Measurements from ENCODE around the gene CTNNA1. TPM values are rescaled to one million over a fixed set of nuclear protein-coding genes. Genes with fewer than 3 reads are reported as not detected.

The CTNNA1 gene
- total RNA-seq, 1 donor from 2014 or later, result 359 TPM

DNA sequence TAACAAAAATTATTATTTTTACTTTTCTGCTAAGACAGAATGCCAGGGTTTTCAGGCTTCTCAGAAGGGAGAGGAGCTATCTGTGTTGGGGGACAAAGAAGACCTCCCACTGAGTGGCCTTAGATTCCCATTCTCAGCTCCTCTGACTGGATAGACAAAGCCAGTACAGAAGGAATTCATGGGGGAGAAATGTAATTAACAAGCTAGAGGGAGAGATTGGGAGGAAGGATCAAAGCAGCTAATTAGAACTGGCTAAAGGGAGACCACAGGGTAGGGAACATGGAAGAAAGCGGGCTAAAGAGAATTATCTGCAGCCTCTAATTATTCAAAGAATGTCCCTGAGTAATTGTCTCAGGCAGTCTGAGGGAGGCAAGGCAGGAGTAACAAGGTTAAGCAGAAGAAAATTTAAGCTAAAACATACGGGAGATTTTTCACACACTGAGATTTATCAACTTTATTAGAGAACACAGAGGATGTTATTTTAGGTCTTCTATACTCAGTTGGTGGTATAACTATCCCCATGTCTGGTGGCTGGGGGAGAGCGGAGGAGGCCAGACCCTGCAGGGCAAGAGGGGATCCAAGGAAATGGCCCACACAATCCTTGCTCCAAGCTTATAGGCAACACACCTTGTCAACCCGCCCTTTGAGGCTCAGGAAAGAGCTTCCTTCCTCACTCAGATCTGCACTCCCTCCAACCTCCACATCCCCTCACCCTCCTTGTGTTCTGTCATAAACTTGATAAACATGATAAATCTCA lies 209.6 kb downstream of the CTNNA1 start:
- Histone ChIP-seq H3K36me3 (ENCODE audit: insufficient read depth, low read length) (no peaks in the 10 kb centered on the region), H3K27ac (ENCODE audit: low read depth, low read length) (no peak overlapping the region), H3K9me3 (ENCODE audit: insufficient read depth, low read depth, low read length) (no peaks in the 10 kb centered on the region), H2AFZ (ENCODE audit: low read depth, low read length) (no peak overlapping the region), H3K9ac (ENCODE audit: low read length) (no peak overlapping the region), H3K27me3 (ENCODE audit: insufficient read depth, low read length) (no peaks in the 10 kb centered on the region), H3K4me3 (ENCODE audit: insufficient read depth, low read depth, low read length) (no peak overlapping the region), H3K4me1 (ENCODE audit: insufficient read depth, low read length) (peaks cover under 1% of the 10 kb centered on the region), H3K79me2 (ENCODE audit: insufficient read depth, low read length) (peaks cover 2% of the 10 kb centered on the region), H3K4me2 (ENCODE audit: low read length) (no peak overlapping the region), H4K20me1 (ENCODE audit: insufficient read depth, low read length) (peaks cover 2% of the 10 kb centered on the region)
- peaks cover 8% of the 10 kb centered on the region for H3K36me3 Mint-ChIP-seq (ENCODE audit: low read depth, unreplicated experiment)
- TF ChIP-seq, protein P1, sequence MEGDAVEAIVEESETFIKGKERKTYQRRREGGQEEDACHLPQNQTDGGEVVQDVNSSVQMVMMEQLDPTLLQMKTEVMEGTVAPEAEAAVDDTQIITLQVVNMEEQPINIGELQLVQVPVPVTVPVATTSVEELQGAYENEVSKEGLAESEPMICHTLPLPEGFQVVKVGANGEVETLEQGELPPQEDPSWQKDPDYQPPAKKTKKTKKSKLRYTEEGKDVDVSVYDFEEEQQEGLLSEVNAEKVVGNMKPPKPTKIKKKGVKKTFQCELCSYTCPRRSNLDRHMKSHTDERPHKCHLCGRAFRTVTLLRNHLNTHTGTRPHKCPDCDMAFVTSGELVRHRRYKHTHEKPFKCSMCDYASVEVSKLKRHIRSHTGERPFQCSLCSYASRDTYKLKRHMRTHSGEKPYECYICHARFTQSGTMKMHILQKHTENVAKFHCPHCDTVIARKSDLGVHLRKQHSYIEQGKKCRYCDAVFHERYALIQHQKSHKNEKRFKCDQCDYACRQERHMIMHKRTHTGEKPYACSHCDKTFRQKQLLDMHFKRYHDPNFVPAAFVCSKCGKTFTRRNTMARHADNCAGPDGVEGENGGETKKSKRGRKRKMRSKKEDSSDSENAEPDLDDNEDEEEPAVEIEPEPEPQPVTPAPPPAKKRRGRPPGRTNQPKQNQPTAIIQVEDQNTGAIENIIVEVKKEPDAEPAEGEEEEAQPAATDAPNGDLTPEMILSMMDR (IDR thresholded peaks at IDR 0.05; ENCODE audit: insufficient read depth, low read depth, low read length), result no peak
- no peak for TF ChIP-seq EZH2 (IDR thresholded peaks at IDR 0.05; ENCODE audit: insufficient read depth, low read length)
- H3K4me3 Mint-ChIP-seq (ENCODE audit: unreplicated experiment), result no peak overlapping the region
- no peaks in the 10 kb centered on the region for H3K9me3 Mint-ChIP-seq (ENCODE audit: unreplicated experiment)
- H3K27me3 Mint-ChIP-seq (ENCODE audit: low read depth, unreplicated experiment), result no peaks in the 10 kb centered on the region
- DNase-seq (ENCODE audit: low read depth) (no peak), FAIRE-seq (no peak)
- H3K27ac Mint-ChIP-seq (ENCODE audit: unreplicated experiment), result peak overlapping the region; percentile 63
- H3K4me1 Mint-ChIP-seq (ENCODE audit: low read depth, unreplicated experiment), result peaks cover 42% of the 10 kb centered on the region

DNA sequence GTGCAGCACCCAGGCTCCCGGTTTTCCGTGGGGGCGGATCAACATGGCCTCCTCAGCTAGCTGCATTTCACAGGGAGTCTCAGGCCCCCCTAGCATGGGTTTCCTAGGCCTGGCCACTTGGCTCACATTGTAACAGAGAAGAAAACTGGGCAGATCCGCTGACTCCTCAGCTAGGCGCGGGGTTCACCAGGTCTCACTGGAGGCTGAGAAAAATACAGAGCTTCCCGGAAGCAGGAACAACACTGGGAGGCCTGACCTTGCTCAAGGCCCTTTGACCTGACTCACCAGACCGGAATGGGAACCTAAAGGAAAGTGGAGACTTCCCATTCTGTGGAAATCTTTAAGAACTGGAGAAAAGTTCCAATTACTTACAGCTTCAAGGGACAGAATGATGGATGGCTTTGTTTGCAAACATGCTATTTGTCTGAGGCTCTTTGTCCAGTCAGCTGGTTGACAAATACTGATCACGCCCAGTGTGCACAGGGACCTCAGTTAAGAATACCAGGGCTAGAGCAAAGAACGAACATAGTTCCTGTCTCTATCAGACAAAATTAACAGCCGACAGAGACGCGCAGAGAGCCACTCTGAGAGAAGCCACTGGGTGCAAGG lies 210.6 kb downstream of the CTNNA1 start:
- no peak overlapping the region for H2AFZ ChIP-seq (ENCODE audit: low read depth, low read length)
- no peaks in the 10 kb centered on the region for H3K9me3 ChIP-seq (ENCODE audit: insufficient read depth, low read depth, low read length)
- H3K36me3 ChIP-seq (ENCODE audit: insufficient read depth, low read length), result no peaks in the 10 kb centered on the region
- Mint-ChIP-seq H3K9me3 (ENCODE audit: unreplicated experiment) (no peaks in the 10 kb centered on the region), H3K27me3 (ENCODE audit: low read depth, unreplicated experiment) (no peaks in the 10 kb centered on the region), H3K4me3 (ENCODE audit: unreplicated experiment) (no peak overlapping the region), H3K36me3 (ENCODE audit: low read depth, unreplicated experiment) (peaks cover 12% of the 10 kb centered on the region), H3K4me1 (ENCODE audit: low read depth, unreplicated experiment) (peaks cover 49% of the 10 kb centered on the region), H3K27ac (ENCODE audit: unreplicated experiment) (peak overlapping the region; percentile 67)
- peaks cover 2% of the 10 kb centered on the region for H3K79me2 ChIP-seq (ENCODE audit: insufficient read depth, low read length)
- no peak overlapping the region for H3K27ac ChIP-seq (ENCODE audit: low read depth, low read length)
- no peak overlapping the region for H3K4me2 ChIP-seq (ENCODE audit: low read length)
- peaks cover 4% of the 10 kb centered on the region for H3K4me1 ChIP-seq (ENCODE audit: insufficient read depth, low read length)
- TF ChIP-seq EZH2 (IDR thresholded peaks at IDR 0.05; ENCODE audit: insufficient read depth, low read length), result no peak
- TF ChIP-seq, protein P1 (IDR thresholded peaks at IDR 0.05; ENCODE audit: insufficient read depth, low read depth, low read length), result no peak
- H3K9ac ChIP-seq (ENCODE audit: low read length), result no peak overlapping the region
- no peaks in the 10 kb centered on the region for H3K27me3 ChIP-seq (ENCODE audit: insufficient read depth, low read length)
- no peak overlapping the region for H3K4me3 ChIP-seq (ENCODE audit: insufficient read depth, low read depth, low read length)
- no peak for DNase-seq (ENCODE audit: low read depth)
- no peak for FAIRE-seq
- H4K20me1 ChIP-seq (ENCODE audit: insufficient read depth, low read length), result peaks cover 5% of the 10 kb centered on the region

Data from astrocyte (in vitro differentiated cells and primary cell).